Stimulated activated CD4-positive, alpha-beta T cell treated with anti-CD3 and anti-CD28 coated beads, Interleukin-15, amount 100 ng/mL, for 48 hours (primary cell): Measurements from ENCODE around the gene SIGLEC1.

ENCODE experiments used
- DNase-seq, 2 donors: peaks; one replicate each; pipeline ENCODE4 v3.0.0-alpha.2; 2020; ENCODE audit warnings: low read depth in 2 of 2

SIGLEC1 gene

GRCh38 chr20:3679749-3680700 is 32.4 kb downstream of the SIGLEC1 start:
- no peak for DNase-seq

- no peak for DNase-seq
Observed at GRCh38 chr20:3678856-3679720, 33.3 kb downstream of the SIGLEC1 start.

GRCh38 chr20:3678198-3678597 is 34.2 kb downstream of the SIGLEC1 start:
- DNase-seq, result no peak

GRCh38 chr20:3677733-3678132 is 34.7 kb downstream of the SIGLEC1 start:
- no peak for DNase-seq

- no peak for DNase-seq
Observed at GRCh38 chr20:3674995-3675900, 37.2 kb downstream of the SIGLEC1 start.

- no peak for DNase-seq
Observed at GRCh38 chr20:3674447-3674846, 38.0 kb downstream of the SIGLEC1 start.

- DNase-seq, result no peak
Observed at GRCh38 chr20:3673221-3674070, 39.0 kb downstream of the SIGLEC1 start.

GRCh38 chr20:3672547-3673171 is 39.7 kb downstream of the SIGLEC1 start:
- no peak for DNase-seq

GRCh38 chr20:3671986-3672546 is 40.3 kb downstream of the SIGLEC1 start:
- DNase-seq, result no peak

- DNase-seq, result no peak
Observed at GRCh38 chr20:3670945-3671344, 41.5 kb downstream of the SIGLEC1 start.

GRCh38 chr20:3670511-3670910 is 41.9 kb downstream of the SIGLEC1 start:
- DNase-seq, result no peak

- no peak for DNase-seq
Observed at GRCh38 chr20:3669710-3670367, 42.6 kb downstream of the SIGLEC1 start.

- no peak for DNase-seq
Observed at GRCh38 chr20:3667434-3668037, 44.9 kb downstream of the SIGLEC1 start.

GRCh38 chr20:3663858-3664257 is 48.5 kb downstream of the SIGLEC1 start:
- no peak for DNase-seq

GRCh38 chr20:3663031-3663701 is 49.2 kb downstream of the SIGLEC1 start, which contains the start of gene GFRA4:
Gene GFRA4 (minus strand): TSS chr20:3663399. CDS start chr20:3663399, 0 bp downstream.
- DNase-seq, result no peak
